NCI-H748 treated with DMSO at 0.1 percent for 48 hours (cell line): ENCODE results near the gene TYSND1.
"Not testable (repeated sequence)": the region's sequence is repeated elsewhere in the genome, so short reads cannot be mapped to it uniquely, and the experiment has no call there.

Source experiments
- DNase-seq: peaks from one replicate; lab custom pipeline; 2025; lab: John Stamatoyannopoulos, UW

The TYSND1 gene

GRCh38 chr10:70109064-70109729 lies 37.3 kb downstream of the TYSND1 start:
- no peak for DNase-seq

GRCh38 chr10:70106958-70107791 lies 39.3 kb downstream of the TYSND1 start:
- no peak for DNase-seq

GRCh38 chr10:70101668-70102067 lies 44.8 kb downstream of the TYSND1 start:
- DNase-seq, result no peak

- DNase-seq, result not testable (repeated sequence)
Observed at GRCh38 chr10:70101068-70101562, 45.4 kb downstream of the TYSND1 start.

- DNase-seq, result no peak
Observed at GRCh38 chr10:70098271-70098670, 48.2 kb downstream of the TYSND1 start.

- DNase-seq, result no peak
Observed at GRCh38 chr10:70097459-70097858, 49.0 kb downstream of the TYSND1 start.

- no peak for DNase-seq
Observed at GRCh38 chr10:70096705-70097420, 49.6 kb downstream of the TYSND1 start.

- DNase-seq, result no peak
Observed at GRCh38 chr10:70096016-70096704, 50.3 kb downstream of the TYSND1 start.

- no peak for DNase-seq
Observed at GRCh38 chr10:70094250-70094649, 52.2 kb downstream of the TYSND1 start.

- no peak for DNase-seq
Observed at GRCh38 chr10:70093335-70093944, 53.1 kb downstream of the TYSND1 start.

GRCh38 chr10:70092389-70092718 lies 54.1 kb downstream of the TYSND1 start:
- no peak for DNase-seq

- DNase-seq, result no peak
Observed at GRCh38 chr10:70090951-70091350, 55.5 kb downstream of the TYSND1 start.

- no peak for DNase-seq
Observed at GRCh38 chr10:70090013-70090412, 56.5 kb downstream of the TYSND1 start.

- no peak for DNase-seq
Observed at GRCh38 chr10:70088308-70088698, 58.2 kb downstream of the TYSND1 start.
